HG02678 (cell line): Measurements from ENCODE around the gene IQGAP2.
"Not testable (repeated sequence)": the region's sequence is repeated elsewhere in the genome, so short reads cannot be mapped to it uniquely, and the experiment has no call there.

Source experiments
- ATAC-seq: cut with Tn5 transposase; IDR thresholded peaks from one replicate; pipeline ENCODE4 v1.9.1; 2021; ENCODE audit warnings: mild to moderate bottlenecking, moderate library complexity; ENCODE audit not compliant: unreplicated experiment

Gene IQGAP2

DNA sequence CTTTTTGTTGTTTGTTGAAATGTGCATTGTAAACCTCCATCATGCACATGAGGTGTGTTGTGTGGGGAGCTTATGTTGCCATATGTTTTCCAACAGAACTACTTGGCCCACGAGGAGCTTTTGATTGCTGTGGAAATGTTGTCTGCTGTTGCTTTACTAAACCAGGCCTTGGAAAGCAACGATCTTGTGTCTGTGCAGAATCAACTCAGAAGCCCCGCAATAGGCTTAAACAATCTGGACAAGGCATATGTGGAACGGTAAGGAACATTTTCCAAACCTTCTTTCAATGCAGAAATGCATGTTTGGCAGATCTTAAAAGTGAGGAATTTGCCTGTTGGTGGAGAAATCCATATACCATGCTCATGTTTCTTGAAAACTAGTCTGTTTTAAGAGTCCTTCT, 197.6 kb downstream of the IQGAP2 start:
- ATAC-seq: no peak

DNA sequence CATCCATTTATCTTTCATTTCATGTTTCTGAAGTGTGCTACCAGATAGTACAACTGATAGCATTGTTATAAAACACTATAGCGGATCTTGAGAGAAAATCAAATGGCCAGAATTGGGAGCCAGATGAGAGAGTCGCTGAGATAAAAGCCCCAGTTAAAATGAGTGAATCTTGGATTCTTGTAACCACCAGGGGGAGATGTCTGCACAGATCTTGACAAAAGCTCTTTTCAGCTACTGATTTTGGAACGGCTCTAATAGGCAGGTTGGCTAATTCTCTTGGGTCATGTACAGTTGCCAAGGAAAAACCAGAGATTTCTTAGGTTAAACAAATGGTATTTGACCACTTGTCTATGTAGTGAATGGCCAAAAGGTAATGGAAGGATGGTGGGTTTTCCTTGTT, 198.4 kb downstream of the IQGAP2 start:
- no peak for ATAC-seq

DNA sequence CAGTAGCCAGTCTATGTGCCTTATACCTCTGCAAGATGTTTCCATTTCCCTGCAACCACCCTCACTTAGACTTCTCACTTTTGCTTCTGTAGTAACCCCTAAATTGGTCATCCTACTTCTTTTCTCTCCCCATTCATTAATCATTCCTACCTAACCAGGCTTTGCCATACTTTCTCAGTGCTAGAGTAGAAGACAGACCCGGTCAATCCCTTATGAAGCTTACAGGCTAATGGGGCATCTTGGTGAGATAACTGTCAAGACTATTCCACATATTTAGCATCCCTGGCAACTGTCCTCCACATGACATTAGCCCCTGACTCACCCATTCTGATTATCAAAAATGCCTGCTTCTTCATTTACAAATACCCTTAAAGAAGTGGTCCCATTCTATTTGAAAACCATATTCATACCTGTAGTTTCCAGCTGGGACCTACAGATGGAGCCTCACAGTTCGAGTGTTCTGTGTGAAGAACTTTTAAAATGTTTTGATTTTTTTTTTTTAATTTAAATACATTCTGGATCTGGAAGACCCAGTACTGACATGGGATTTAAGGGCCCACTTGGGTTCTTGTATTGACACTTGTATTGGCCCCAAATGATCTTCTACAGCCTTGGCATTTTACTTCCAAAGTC, 199.1 kb downstream of the IQGAP2 start:
- ATAC-seq: no peak

DNA sequence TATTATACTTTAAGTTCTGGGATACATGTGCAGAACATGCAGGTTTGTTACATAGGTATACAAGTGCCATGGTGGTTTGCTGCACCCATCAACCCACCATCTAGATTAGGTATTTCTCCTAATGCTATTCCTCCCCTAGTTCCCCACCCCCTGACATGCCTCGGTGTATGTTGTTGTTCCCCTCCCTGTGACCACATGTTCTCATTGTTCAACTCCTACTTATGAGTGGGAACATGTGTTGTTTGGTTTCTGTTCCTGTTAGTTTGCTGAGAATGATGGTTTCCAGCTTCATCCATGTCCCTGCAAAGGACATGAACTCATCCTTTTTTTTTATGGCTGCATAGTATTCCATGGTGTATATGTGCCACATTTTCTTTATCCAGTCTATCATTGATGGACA, 200.9 kb downstream of the IQGAP2 start:
- ATAC-seq: not testable (repeated sequence)

DNA sequence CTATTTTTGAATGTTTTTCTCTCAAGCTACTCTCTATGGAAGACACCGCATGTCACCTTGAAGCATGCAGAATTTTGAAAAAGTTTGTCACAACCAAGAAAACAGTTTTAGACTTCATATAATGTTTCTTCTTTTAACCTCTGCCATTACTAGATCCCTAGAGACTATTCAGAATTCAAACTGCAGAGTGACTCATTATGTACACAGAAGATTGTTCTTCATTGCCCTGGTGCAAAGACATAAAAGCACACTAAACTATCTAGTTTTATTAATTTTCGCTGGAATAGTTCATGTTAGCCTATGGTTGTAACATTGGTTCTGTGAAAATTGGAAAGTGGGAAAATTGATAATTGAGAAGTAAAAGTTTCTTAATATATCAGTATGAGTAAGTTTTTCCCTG, 201.8 kb downstream of the IQGAP2 start:
- no peak for ATAC-seq

DNA sequence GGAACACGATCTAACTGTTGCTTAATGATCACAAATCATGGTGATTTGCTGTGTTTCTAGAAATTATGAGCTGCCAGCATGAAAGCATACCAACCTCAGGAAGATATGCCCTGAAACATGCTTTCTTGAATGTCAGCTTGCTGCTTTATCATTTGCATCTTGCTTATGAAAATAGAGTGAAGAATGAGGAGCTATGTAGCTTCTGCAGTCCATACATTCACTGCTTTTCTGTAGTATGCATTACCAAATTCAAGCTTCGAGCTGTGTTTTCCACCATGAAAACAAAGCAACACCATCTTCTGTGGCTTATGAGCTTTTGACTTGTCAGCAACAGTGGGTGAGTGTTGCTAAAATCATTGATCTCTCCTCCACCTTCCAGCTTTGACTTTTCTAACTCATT, 203.6 kb downstream of the IQGAP2 start:
- no peak for ATAC-seq

DNA sequence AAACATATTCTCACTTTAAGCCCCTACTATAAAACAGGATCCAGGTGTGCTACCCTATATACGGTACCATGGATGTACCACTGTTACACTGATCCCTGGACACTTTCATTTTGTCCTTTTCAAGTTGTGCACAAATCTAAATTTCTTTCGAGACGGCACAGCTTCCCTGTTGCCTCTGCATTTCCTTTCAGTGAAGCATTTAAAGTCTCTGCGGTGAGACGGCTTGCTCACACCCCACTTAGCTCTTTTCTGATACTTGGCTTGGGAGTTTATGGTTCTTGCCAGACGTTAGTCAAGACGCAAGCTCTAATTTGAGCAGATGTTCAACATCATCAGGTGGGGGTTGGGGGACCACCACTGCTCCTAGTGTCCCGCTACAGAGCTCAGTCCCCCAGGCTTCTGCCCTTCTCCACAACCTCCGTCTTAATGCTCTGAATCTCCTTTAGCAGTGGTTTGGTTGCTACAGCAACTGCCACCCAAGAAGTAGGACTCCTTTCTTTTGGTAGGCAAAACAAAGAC, 204.3 kb downstream of the IQGAP2 start:
- ATAC-seq: no peak

DNA sequence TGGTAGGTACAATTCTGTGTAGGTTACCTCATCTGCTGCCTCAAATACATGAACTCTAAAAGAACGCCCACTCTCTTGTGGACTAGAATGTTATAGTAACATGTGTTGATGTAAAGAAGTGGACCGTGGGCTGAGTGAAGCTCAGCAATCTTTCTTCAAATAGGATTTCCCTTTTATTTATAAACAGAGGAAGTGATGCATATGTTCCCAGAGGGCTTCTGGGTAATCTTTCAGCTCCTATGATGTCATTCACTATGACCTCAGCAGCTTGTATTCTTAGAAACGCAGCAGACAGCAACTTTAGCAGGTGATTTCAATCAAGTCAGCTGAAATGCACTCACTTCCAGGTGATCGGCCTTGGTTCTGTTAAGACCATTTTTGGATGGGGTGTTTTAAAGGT, 205.7 kb downstream of the IQGAP2 start:
- no peak for ATAC-seq

DNA sequence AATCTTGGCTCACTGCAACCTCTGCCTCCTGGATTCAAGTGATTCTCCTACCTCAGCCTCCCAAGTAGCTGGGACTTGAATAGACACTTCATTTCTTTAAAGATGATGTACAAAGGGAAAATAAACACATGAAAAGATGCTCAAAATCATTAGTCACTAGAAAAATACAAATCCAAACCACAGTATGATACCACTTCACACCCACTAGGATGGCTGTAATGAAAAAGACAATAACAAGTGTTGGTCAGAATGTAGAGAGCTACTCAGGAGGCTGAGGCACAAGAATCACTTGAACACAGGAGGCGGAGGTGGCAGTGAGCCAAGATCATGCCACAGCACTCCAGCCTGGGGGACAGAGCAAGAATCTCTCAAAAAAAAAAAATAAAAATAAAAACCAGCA, 207.1 kb downstream of the IQGAP2 start:
- no peak for ATAC-seq

DNA sequence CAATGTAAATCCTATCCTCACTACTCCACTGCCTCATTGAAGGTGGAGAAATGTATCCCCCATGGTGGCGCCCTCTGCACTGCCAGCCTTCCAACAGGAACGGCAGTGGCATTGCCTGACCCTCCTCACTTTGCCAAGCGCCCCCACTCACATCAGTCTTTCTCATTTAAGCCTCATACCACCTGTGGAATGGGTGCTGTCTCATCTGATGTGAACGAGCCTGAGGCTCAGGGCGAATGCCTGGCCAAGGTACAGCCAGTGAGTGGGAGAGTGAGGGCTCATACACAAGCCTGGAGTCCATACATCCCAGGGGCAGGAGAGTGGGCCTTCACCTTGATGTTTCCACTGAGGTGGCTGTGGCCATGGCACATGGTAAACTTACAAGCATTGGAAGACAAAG, 209.9 kb downstream of the IQGAP2 start:
- no peak for ATAC-seq

DNA sequence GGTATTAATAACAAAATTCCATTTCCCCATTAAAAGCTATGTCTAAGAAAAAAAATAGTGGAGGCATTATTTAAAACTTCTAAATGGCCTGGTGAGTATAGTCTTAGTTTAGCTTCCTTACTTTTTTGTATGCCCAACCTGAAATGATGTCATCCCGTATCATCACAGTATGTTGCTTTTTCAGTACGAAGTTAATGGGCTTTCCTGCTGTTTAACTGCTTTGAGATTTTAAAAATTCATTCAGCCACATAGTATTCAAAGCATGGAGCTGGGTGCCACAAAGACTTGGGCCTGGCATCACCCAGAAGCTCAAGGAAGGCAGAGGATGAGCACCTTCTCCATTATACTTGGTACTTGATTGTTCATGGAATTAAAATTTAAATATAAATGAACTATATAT, 212.7 kb downstream of the IQGAP2 start:
- ATAC-seq: no peak

DNA sequence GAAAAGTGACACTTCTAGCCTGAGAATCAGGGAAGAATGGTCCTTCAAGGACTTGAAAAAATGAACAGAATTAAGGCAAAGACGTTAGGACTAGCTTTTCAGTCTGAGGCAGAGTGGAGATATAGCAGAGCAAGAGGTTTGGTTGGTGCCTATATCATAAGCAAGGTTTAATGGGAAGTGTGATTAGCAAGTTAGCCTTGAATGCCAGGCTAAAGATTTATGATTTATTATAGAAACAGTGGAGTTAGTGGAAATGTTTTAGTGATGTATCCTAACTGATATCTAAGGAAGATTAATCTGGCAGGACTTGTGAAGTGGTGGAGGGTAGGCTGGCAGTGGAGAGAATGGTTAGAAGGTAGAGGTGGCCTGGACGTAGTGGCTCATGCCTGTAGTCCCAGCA, 213.1 kb downstream of the IQGAP2 start:
- ATAC-seq: no peak

DNA sequence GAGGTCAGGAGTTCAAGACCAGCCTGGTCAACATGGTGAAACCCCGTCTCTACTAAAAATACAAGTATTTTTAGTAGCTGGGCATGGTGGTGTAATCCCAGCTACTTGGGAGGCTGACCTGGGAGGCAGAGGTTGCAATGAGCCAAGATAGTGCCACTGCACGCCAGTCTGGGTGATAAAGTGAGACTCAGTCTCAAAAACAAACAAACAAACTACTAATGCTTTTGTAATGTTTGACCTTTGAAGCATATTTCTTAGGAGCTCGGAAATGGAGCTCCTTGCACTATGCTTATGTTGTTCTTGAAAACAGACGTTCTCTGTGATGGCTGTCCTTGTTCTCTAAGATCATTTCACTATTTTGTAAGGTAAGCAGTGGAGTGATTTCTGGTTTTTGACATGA, 214.1 kb downstream of the IQGAP2 start:
- no peak for ATAC-seq

DNA sequence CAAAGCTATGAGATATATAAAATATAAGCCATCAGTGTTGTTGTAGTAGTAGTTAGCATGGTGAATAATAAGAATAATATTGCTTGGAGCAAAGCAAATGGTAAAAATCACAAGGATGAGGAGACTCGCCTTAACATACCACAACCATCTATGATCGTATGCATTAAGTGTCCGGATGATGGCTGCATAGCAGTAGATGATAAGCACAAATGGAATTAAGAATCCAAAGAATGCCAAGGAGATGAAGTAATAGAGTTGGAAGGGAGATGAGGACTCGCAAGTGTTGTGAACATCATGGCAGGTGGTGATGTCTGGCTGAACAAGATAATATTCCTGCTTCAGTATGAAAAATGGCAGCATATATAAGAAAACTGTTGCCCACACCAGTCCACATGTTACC, 214.6 kb downstream of the IQGAP2 start:
- no peak for ATAC-seq

DNA sequence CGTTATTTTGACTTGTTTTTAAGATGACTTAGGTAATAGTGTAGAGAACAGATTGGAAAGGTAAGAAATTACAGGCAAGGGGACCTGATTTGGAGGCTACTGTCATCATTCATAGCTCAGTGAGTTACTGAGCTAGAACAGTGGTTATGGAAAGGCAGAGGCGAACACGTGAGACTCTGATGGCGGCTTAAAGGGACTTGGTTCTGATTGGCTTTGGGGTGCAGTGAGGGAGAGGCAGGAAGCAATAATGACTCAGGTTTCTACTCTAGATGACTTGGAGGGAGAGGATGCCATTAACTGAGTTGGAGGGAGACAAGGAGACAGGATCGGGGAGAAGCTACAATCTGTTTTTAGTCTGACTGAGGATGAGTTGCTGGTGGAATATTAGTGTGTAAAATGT, 217.1 kb downstream of the IQGAP2 start:
- ATAC-seq: no peak

DNA sequence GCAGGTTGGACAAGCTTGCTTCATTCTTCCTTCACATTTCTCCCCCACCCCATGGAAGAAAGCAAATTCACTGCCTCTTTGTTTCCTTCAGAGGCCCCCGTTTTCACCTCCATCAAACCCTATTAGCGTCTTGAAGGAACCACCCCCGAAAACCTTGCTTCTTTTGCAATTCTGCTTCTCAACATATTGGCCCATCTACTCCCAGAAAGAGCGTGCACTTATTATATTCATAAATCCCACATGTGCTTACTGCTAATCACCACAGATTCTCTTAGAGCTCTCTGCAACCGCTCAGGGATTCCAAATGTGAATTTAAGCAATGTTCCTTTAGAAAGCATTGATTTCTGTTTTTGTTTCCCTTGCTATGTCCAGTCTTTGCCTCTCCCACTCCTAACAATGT, 219.0 kb downstream of the IQGAP2 start:
- ATAC-seq: no peak

DNA sequence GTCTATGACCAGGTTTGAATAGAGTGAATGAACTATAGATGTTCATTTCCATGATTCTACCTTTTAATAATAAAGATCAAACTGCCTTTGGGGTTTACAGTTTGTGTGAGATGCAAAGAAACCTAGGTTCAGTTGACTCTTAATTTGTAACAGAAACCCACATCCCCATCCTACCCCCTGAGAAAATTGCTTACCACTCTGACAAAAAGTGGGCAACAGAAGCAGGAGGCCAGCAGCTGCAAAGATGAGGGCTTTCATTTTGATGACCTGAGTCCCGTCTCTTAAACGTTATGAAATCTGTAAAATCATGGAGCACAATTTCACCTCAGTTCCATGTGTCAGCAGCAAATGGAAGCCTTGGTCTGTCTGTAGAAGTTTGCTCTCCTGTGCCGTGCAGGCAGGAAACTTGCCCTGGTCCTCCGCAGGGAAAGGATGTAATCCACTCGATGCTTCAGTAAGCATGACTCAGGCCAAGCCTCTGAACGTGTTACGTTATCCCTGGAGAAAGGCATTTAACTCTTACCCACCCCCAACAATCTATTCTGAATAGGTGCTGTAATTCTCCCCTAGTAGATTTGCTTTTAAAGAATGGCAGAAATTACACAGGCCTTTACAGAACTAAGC, 220.0 kb downstream of the IQGAP2 start, which contains the start of gene F2RL2:
Gene F2RL2 (minus strand): TSS at position 431 of the 624 bp plus-strand sequence. CDS start 173 bp downstream, at position 258.
- no peak for ATAC-seq

DNA sequence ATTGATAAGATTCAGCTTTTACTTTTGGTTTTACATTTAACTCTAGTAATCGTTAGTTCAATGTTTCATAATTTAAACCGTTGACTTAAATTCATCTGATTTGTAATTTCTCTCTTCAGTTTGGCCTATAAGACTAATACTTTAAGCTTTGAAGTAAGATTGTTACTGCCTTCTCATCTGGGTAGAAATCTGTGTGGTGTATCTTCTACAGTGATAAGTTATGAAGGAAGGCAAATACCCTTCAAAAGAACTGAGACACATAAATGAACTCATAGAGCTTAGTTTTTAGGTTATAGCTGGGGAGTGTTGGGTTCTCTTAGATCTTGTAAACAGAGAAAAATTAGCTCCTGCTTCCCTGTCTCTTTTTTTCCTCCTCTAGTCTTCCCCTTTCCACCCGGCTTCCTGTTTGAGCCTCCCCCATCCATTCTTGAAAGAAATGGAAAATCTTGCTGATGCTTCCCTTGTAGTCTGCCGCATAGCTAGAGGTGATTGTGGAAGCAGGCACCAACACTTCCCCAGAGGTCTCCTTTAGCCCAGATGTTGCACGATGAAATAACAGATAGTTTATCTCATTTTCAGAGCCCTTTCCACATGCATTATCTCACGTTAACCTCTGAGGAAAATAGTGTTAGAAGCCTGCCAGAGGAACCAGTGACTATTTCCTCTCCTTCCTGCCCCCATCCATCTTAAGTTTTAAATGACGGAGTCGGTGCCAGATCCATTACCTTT, 222.2 kb downstream of the IQGAP2 start:
- ATAC-seq: no peak

DNA sequence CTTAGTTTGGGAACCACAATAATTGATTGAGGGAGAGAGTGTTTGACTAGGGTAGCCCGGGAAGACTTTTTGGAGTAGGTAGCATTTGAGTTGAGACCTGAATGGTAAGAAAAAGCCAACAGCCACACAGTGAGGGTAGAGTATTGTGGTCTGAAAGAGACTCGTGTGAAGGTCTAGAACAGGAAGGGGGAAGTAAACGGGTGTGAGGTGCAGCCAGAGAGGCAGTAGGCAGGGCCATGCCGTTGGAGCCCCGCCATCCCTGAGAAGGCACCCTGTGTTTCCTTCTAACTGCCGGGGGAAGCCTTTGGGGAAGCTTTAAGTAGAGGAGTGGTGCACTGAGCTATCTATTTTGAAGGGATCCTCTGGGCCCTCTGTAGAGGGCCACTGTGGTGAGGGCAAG, 223.7 kb downstream of the IQGAP2 start:
- no peak for ATAC-seq

DNA sequence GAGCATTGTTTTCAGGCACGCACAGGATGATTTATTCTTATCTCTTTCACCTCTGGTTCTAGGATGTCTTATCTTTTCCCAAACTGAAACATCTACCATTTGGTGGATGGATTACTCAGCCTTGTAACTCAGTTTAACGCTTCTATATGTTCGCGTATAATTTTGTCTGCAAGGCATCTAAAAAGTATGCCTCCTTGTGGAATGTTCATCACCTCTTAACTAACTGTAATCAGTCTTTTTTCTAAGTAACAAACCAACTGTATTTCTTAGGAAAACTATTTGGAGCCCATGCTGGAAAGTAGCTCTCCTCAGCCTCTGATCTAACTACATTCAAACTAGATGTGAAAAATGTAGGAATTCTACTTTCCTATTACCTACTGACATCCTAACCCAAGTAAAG, 231.6 kb downstream of the IQGAP2 start:
- ATAC-seq: no peak

DNA sequence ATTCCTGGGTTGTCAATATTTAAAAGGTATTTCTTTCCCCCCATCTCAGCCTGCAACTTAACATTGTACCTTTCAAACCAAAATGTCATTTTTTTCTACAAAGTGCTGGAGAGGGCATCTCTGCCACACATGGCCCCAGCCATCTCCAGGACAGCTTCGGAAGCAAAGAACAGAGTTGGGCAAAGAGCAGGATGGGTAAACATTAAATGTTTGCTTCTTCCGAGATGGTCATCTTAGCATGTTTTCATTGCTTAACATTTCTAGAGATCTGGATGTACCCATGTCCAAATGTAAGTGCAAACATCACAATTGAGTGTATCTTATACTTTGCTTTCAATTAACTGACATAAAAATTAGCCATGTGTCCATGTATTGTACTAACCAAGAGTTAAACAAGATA, 234.4 kb downstream of the IQGAP2 start:
- ATAC-seq: no peak

DNA sequence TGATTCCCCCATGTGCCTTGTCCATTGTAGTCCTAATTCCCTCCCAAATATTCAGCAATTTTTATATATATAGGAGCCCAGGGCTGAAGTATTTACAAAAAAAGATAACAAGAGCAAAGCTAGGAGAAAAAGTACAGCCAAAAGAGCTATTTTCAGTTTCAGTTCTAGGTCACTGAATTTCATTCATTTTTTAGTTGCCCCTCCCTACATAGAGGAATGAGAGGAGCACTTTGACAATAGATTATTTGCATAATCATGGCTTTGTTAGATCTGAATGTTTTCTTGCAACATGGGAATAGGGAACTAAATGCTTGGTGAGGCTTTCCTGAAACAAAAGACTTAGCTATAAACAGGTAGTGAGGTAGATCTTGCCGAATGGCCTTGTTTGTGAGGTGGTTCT, 235.4 kb downstream of the IQGAP2 start:
- ATAC-seq: no peak
